ENCODE measurements around the gene OSBP2. TPM values are rescaled to one million over a fixed set of nuclear protein-coding genes. Genes with fewer than 3 reads are reported as not detected.

The OSBP2 gene
- total and polyA plus RNA-seq, 12 donors = 0.84 to 20.1 (median 13.2) TPM

DNA sequence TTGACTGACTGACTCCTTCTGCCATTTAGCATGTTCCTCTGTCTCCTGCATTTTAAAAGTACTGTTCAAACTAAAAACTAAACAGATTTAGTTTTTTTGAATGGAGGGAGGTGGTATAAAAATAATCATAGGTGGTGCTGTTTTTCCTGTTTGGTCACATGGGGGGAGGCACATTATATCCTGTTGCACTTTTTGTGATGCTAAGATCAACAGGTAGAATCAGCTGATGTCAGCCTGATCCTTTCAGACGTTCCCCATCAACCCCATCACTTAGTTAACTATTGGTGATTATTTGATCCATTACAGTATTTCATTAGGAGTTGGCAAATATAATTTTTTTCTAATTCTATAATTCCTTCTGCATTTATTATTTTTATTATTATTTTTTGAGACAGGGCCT is 5.1 kb upstream of the OSBP2 start:
- ATAC-seq (no peak), DNase-seq (no peak)
- H3K36me3 ChIP-seq = no peaks in the 10 kb centered on the region
- intact Hi-C loops (cut with DNase I) = no loop called here
- 72 to 73% methylated on average over 1 of the region's 1 CpG for WGBS, 2 donors
- no peak overlapping the region for H3K4me3 ChIP-seq
- H3K27ac ChIP-seq = no peak overlapping the region
- TF ChIP-seq, protein P1, sequence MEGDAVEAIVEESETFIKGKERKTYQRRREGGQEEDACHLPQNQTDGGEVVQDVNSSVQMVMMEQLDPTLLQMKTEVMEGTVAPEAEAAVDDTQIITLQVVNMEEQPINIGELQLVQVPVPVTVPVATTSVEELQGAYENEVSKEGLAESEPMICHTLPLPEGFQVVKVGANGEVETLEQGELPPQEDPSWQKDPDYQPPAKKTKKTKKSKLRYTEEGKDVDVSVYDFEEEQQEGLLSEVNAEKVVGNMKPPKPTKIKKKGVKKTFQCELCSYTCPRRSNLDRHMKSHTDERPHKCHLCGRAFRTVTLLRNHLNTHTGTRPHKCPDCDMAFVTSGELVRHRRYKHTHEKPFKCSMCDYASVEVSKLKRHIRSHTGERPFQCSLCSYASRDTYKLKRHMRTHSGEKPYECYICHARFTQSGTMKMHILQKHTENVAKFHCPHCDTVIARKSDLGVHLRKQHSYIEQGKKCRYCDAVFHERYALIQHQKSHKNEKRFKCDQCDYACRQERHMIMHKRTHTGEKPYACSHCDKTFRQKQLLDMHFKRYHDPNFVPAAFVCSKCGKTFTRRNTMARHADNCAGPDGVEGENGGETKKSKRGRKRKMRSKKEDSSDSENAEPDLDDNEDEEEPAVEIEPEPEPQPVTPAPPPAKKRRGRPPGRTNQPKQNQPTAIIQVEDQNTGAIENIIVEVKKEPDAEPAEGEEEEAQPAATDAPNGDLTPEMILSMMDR (IDR thresholded peaks at IDR 0.05) = no peak
- no peaks in the 10 kb centered on the region for H3K9me3 ChIP-seq
- H3K27me3 ChIP-seq = peaks cover 0 to 16% (median 0%) of the 10 kb centered on the region in 7 donors
- H3K4me1 ChIP-seq = peaks cover 0 to 8% (median 0%) of the 10 kb centered on the region in 9 donors

GRCh38 chr22:30691204-30691603 is 3.5 kb upstream of the OSBP2 start:
- no peaks in the 10 kb centered on the region for H3K9me3 ChIP-seq
- peaks cover 0 to 15% (median 8%) of the 10 kb centered on the region in 9 donors for H3K4me1 ChIP-seq
- H3K27me3 ChIP-seq = peaks cover 0 to 31% (median 10%) of the 10 kb centered on the region in 7 donors
- intact Hi-C loops (cut with DNase I) = no loop called here
- H3K36me3 ChIP-seq = no peaks in the 10 kb centered on the region
- no peak overlapping the region for H3K27ac ChIP-seq
- DNase-seq = no peak
- no peak overlapping the region for H3K4me3 ChIP-seq
- 64 to 82% methylated on average over 1 of the region's 1 CpG for WGBS, 2 donors
- no peak for ATAC-seq
- TF ChIP-seq, protein P1 (IDR thresholded peaks at IDR 0.05) = no peak

- Histone ChIP-seq H3K27me3 (peaks cover 0 to 32% (median 10%) of the 10 kb centered on the region in 7 donors), H3K27ac (peak overlapping the region in 9 of 10 donors; percentile 13 to 60 (median 52)), H3K36me3 (no peaks in the 10 kb centered on the region), H3K9me3 (no peaks in the 10 kb centered on the region), H3K4me1 (peaks cover 0 to 15% (median 8%) of the 10 kb centered on the region in 9 donors), H3K4me3 (peak overlapping the region; percentile 29 to 71 (median 60))
- intact Hi-C loops (cut with DNase I) = no loop called here
- 1 to 2% methylated on average over 32 to 38 of the region's 38 CpGs for WGBS, 2 donors
- DNase-seq (peak; percentile 26 to 45), ATAC-seq (peak; percentile 22 to 73 (median 64))
- TF ChIP-seq, protein P1 (IDR thresholded peaks at IDR 0.05) = no peak
Measured at GRCh38 chr22:30694171-30694639, 469 bp upstream of the OSBP2 start.

DNA sequence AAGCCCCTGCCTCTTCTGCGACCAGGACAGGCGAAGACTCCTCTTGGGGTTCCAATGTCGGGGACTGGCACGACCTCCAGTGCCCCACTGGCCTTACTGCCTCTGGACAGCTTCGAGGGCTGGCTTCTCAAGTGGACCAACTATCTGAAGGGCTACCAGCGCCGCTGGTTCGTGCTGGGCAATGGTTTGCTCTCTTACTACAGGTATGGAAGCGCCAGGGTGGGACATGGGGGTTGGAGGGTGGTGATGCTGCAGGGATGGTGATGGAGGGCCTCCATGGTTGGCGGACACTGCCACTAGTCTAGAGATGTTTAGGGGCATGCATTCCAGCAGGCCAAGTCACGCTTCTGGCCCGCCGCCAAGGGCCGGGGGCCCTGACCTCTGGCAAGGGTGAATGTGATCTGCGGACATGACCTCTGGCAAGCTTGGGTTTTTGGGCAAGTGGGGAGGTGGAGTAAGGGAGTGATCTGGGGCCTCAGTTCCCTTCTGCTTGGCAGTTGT is 727 bp downstream of the OSBP2 start:
- peaks cover 0 to 15% (median 8%) of the 10 kb centered on the region in 9 donors for H3K4me1 ChIP-seq
- TF ChIP-seq, protein P1 (IDR thresholded peaks at IDR 0.05) = no peak
- WGBS, 2 donors = 49 to 58% methylated on average over 15 of the region's 15 CpGs
- H3K27ac ChIP-seq = peak overlapping the region in 1 of 10 donors; percentile 57
- no peaks in the 10 kb centered on the region for H3K9me3 ChIP-seq
- ATAC-seq = peak in 6 of 8 donors; percentile 10 to 41 (median 22)
- H3K36me3 ChIP-seq = no peaks in the 10 kb centered on the region
- peak overlapping the region; percentile 26 to 71 (median 62) for H3K4me3 ChIP-seq
- no peak for DNase-seq
- intact Hi-C loops (cut with DNase I) = no loop called here
- peaks cover 0 to 32% (median 10%) of the 10 kb centered on the region in 7 donors for H3K27me3 ChIP-seq
